Measurements from ENCODE around the gene MYH6.

GRCh38 chr14:23441076-23441475, 33.0 kb upstream of the MYH6 start:
- TF ChIP-seq CTCF (IDR thresholded peaks at IDR 0.05; ENCODE audit: low read length), result no peak
- no peak for TF ChIP-seq EZH2 (IDR thresholded peaks at IDR 0.05; ENCODE audit: borderline replicate concordance, low read length)
